Measurements from ENCODE around the gene MAP2K7.

MAP2K7 gene

DNA sequence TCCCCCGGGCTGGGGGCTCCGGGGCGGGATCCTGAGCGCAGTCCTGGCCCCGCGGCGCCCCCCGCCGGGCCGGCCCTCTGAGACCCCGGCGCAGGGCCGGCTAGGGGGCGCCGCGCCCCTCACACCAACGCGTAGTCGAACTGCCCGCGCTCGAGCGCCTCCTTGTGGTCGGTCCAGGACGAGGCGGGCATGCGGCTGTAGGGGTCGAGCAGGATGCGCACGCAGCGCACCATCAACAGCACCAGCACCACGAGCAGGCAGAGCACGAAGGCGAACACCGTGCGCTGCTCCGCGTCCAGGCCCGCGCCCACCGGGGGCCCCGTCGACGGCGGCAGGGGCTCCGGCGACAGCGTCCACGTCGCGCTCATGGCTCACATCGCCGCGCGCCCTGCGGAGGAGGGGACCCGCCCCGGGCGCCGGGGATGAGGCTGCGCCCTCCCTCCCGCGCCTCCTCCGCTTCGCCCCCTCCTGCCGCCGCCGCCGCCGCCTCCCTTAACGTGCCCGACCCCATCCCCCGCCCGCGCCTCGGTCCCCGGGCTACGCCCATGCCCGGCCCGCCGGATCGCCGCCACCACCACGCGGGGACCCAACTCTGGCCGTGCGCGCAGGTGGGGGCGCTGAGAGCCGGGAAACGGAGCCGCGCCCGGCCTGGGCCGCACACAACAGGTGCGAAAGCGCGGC is 21.6 kb downstream of the MAP2K7 start (continued):
- TF ChIP-seq ZNF16 (tag by site-specific recombination; IDR thresholded peaks at IDR 0.05; ENCODE audit: low read depth) (no peak), MZF1 (tag by site-specific recombination; IDR thresholded peaks at IDR 0.05; ENCODE audit: borderline replicate concordance) (no peak), ZNF660 (tag by site-specific recombination; IDR thresholded peaks at IDR 0.05) (peak; percentile 72), ZNF624 (tag by site-specific recombination; IDR thresholded peaks at IDR 0.05) (no peak), ZNF600 (tag by site-specific recombination; IDR thresholded peaks at IDR 0.05) (no peak), KLF17 (tag by site-specific recombination; IDR thresholded peaks at IDR 0.05) (no peak), ZNF2 (tag by site-specific recombination; IDR thresholded peaks at IDR 0.05) (no peak), ZNF677 (tag by site-specific recombination; IDR thresholded peaks at IDR 0.05) (0 out of 2 replicates have a peak, but pooled peaks have one; percentile 23), ZFP69B (tag by site-specific recombination; IDR thresholded peaks at IDR 0.05) (no peak), ZNF830 (tag by site-specific recombination; IDR thresholded peaks at IDR 0.05; ENCODE audit: low read depth) (no peak), SP2 (tag by site-specific recombination; IDR thresholded peaks at IDR 0.05) (no peak), SETDB1 (IDR thresholded peaks at IDR 0.05; ENCODE audit: insufficient read length, low read length) (no peak), ZNF544 (tag by site-specific recombination; IDR thresholded peaks at IDR 0.05) (no peak), ZNF114 (tag by site-specific recombination; IDR thresholded peaks at IDR 0.05) (no peak), KLF16 (tag by site-specific recombination; IDR thresholded peaks at IDR 0.05) (no peak), ZNF398 (tag by site-specific recombination; IDR thresholded peaks at IDR 0.05) (peak; percentile 57; the same call in 1 of the 2 replicates), ZNF510 (tag by site-specific recombination; IDR thresholded peaks at IDR 0.05; ENCODE audit: insufficient replicate concordance) (no peak), ZNF548 (tag by site-specific recombination; IDR thresholded peaks at IDR 0.05) (no peak), ZNF138 (tag by site-specific recombination; IDR thresholded peaks at IDR 0.05; ENCODE audit: borderline replicate concordance) (no peak), SCRT1 (tag by site-specific recombination; IDR thresholded peaks at IDR 0.05; ENCODE audit: borderline replicate concordance) (no peak), ZNF501 (tag by site-specific recombination; IDR thresholded peaks at IDR 0.05) (no peak), ZNF785 (tag by site-specific recombination; IDR thresholded peaks at IDR 0.05) (no peak), TRIM28 (IDR thresholded peaks at IDR 0.05; ENCODE audit: borderline replicate concordance, low read length) (no peak), ZNF645 (tag by site-specific recombination; IDR thresholded peaks at IDR 0.05) (no peak)
- TF ChIP-seq, protein P1, sequence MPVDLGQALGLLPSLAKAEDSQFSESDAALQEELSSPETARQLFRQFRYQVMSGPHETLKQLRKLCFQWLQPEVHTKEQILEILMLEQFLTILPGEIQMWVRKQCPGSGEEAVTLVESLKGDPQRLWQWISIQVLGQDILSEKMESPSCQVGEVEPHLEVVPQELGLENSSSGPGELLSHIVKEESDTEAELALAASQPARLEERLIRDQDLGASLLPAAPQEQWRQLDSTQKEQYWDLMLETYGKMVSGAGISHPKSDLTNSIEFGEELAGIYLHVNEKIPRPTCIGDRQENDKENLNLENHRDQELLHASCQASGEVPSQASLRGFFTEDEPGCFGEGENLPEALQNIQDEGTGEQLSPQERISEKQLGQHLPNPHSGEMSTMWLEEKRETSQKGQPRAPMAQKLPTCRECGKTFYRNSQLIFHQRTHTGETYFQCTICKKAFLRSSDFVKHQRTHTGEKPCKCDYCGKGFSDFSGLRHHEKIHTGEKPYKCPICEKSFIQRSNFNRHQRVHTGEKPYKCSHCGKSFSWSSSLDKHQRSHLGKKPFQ (tag by site-specific recombination; IDR thresholded peaks at IDR 0.05), result no peak
- TF ChIP-seq, protein P2, sequence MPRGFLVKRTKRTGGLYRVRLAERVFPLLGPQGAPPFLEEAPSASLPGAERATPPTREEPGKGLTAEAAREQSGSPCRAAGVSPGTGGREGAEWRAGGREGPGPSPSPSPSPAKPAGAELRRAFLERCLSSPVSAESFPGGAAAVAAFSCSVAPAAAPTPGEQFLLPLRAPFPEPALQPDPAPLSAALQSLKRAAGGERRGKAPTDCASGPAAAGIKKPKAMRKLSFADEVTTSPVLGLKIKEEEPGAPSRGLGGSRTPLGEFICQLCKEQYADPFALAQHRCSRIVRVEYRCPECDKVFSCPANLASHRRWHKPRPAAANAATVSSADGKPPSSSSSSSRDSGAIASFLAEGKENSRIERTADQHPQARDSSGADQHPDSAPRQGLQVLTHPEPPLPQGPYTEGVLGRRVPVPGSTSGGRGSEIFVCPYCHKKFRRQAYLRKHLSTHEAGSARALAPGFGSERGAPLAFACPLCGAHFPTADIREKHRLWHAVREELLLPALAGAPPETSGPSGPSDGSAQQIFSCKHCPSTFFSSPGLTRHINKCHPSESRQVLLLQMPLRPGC (tag by site-specific recombination; IDR thresholded peaks at IDR 0.05), result no peak
- TF ChIP-seq, protein P3, sequence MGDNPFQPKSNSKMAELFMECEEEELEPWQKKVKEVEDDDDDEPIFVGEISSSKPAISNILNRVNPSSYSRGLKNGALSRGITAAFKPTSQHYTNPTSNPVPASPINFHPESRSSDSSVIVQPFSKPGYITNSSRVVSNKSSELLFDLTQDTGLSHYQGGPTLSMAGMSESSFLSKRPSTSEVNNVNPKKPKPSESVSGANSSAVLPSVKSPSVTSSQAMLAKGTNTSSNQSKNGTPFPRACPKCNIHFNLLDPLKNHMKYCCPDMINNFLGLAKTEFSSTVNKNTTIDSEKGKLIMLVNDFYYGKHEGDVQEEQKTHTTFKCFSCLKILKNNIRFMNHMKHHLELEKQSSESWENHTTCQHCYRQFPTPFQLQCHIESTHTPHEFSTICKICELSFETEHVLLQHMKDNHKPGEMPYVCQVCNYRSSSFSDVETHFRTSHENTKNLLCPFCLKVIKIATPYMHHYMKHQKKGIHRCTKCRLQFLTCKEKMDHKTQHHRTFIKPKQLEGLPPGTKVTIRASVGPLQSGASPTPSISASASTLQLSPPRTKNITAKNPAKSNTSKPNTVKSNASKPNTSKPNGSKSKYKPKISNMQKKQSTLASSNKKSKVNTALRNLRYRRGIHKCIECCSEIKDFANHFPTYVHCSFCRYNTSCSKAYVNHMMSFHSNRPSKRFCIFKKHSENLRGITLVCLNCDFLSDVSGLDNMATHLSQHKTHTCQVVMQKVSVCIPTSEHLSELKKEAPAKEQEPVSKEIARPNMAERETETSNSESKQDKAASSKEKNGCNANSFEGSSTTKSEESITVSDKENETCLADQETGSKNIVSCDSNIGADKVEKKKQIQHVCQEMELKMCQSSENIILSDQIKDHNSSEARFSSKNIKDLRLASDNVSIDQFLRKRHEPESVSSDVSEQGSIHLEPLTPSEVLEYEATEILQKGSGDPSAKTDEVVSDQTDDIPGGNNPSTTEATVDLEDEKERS (tag by site-specific recombination; IDR thresholded peaks at IDR 0.05), result no peak
- TF ChIP-seq, protein P4, sequence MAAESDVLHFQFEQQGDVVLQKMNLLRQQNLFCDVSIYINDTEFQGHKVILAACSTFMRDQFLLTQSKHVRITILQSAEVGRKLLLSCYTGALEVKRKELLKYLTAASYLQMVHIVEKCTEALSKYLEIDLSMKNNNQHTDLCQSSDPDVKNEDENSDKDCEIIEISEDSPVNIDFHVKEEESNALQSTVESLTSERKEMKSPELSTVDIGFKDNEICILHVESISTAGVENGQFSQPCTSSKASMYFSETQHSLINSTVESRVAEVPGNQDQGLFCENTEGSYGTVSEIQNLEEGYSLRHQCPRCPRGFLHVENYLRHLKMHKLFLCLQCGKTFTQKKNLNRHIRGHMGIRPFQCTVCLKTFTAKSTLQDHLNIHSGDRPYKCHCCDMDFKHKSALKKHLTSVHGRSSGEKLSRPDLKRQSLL (tag by site-specific recombination; IDR thresholded peaks at IDR 0.05), result no peak

All from HEK293 (cell line).